Dendritic cell treated with granulocyte-macrophage colony-stimulating factor and Interleukin-4, amounts not matched to agents 40 ng/mL and 50 ng/mL, for 4 days (primary cell): ENCODE results near the gene AGPAT1.

ENCODE experiments used
- H3K27ac Mint-ChIP-seq: one replicate; pipeline ENCODE4 v1.8.0; 2022; ENCODE audit warnings: mild to moderate bottlenecking, mixed read lengths
- H3K27me3 Mint-ChIP-seq: one replicate; pipeline ENCODE4 v1.8.0; 2022; ENCODE audit warnings: mild to moderate bottlenecking, mixed read lengths
- H3K36me3 Mint-ChIP-seq: one replicate; pipeline ENCODE4 v1.8.0; 2022; ENCODE audit warnings: low read depth, mixed read lengths
- H3K4me1 Mint-ChIP-seq: one replicate; pipeline ENCODE4 v1.8.0; 2022; ENCODE audit warnings: low read depth, mixed read lengths
- H3K4me3 Mint-ChIP-seq: one replicate; pipeline ENCODE4 v1.8.0; 2022; ENCODE audit warnings: mild to moderate bottlenecking, moderate library complexity, mixed read lengths
- H3K9me3 Mint-ChIP-seq: one replicate; pipeline ENCODE4 v1.8.0; 2022; ENCODE audit warnings: mixed read lengths
- intact Hi-C: fragments of 100-400 bp; cut with micrococcal nuclease; formaldehyde crosslinking; loops from one replicate; pipeline ENCODE4 v1.15.0; 2022

Gene AGPAT1

GRCh38 chr6:32210191-32210601 is 34.3 kb upstream of the AGPAT1 start:
- Mint-ChIP-seq H3K27me3 (peaks cover 9% of the 10 kb centered on the region), H3K9me3 (no peaks in the 10 kb centered on the region), H3K27ac (no peak overlapping the region), H3K4me3 (no peak overlapping the region), H3K36me3 (no peaks in the 10 kb centered on the region), H3K4me1 (peaks cover 9% of the 10 kb centered on the region)
- intact Hi-C loops: no loop called here

- Mint-ChIP-seq H3K4me3 (no peak overlapping the region), H3K36me3 (no peaks in the 10 kb centered on the region), H3K9me3 (no peaks in the 10 kb centered on the region), H3K27me3 (peaks cover 16% of the 10 kb centered on the region), H3K27ac (no peak overlapping the region), H3K4me1 (peaks cover 10% of the 10 kb centered on the region)
- intact Hi-C loops: no loop called here
Measured at GRCh38 chr6:32208996-32209395, 33.1 kb upstream of the AGPAT1 start.

GRCh38 chr6:32204268-32204715 is 28.4 kb upstream of the AGPAT1 start:
- H3K27me3 Mint-ChIP-seq: peaks cover 37% of the 10 kb centered on the region
- no peak overlapping the region for H3K27ac Mint-ChIP-seq
- no peak overlapping the region for H3K4me3 Mint-ChIP-seq
- H3K4me1 Mint-ChIP-seq: peaks cover 5% of the 10 kb centered on the region
- intact Hi-C loops: no loop called here
- H3K36me3 Mint-ChIP-seq: no peaks in the 10 kb centered on the region
- no peaks in the 10 kb centered on the region for H3K9me3 Mint-ChIP-seq

- H3K4me3 Mint-ChIP-seq: no peak overlapping the region
- H3K27ac Mint-ChIP-seq: no peak overlapping the region
- peaks cover 37% of the 10 kb centered on the region for H3K27me3 Mint-ChIP-seq
- H3K4me1 Mint-ChIP-seq: peaks cover 5% of the 10 kb centered on the region
- H3K9me3 Mint-ChIP-seq: no peaks in the 10 kb centered on the region
- H3K36me3 Mint-ChIP-seq: no peaks in the 10 kb centered on the region
- intact Hi-C loops: no loop called here
Measured at GRCh38 chr6:32203426-32204267, 27.8 kb upstream of the AGPAT1 start.

- no peak overlapping the region for H3K27ac Mint-ChIP-seq
- H3K4me3 Mint-ChIP-seq: no peak overlapping the region
- no peaks in the 10 kb centered on the region for H3K9me3 Mint-ChIP-seq
- peaks cover 33% of the 10 kb centered on the region for H3K27me3 Mint-ChIP-seq
- peaks cover 9% of the 10 kb centered on the region for H3K4me1 Mint-ChIP-seq
- H3K36me3 Mint-ChIP-seq: peaks cover 1% of the 10 kb centered on the region
- intact Hi-C loops: no loop called here
Measured at GRCh38 chr6:32202186-32202585, 26.3 kb upstream of the AGPAT1 start.

- Mint-ChIP-seq H3K4me1 (peaks cover 21% of the 10 kb centered on the region), H3K27ac (peak overlapping the region; percentile 4), H3K36me3 (peaks cover 13% of the 10 kb centered on the region), H3K9me3 (no peaks in the 10 kb centered on the region), H3K4me3 (no peak overlapping the region), H3K27me3 (peaks cover 30% of the 10 kb centered on the region)
- intact Hi-C loops: no loop called here
Measured at GRCh38 chr6:32200711-32201475, 25.0 kb upstream of the AGPAT1 start.

- H3K27ac Mint-ChIP-seq: peak overlapping the region; percentile 99
- H3K27me3 Mint-ChIP-seq: peaks cover 20% of the 10 kb centered on the region
- H3K4me1 Mint-ChIP-seq: peaks cover 33% of the 10 kb centered on the region
- no peak overlapping the region for H3K4me3 Mint-ChIP-seq
- H3K9me3 Mint-ChIP-seq: no peaks in the 10 kb centered on the region
- peaks cover 13% of the 10 kb centered on the region for H3K36me3 Mint-ChIP-seq
- intact Hi-C loops: no loop called here
Measured at GRCh38 chr6:32198866-32199265, 23.0 kb upstream of the AGPAT1 start.

GRCh38 chr6:32198345-32198696 is 22.4 kb upstream of the AGPAT1 start:
- H3K36me3 Mint-ChIP-seq: peaks cover 13% of the 10 kb centered on the region
- H3K9me3 Mint-ChIP-seq: no peaks in the 10 kb centered on the region
- peak overlapping the region; percentile 99 for H3K27ac Mint-ChIP-seq

GRCh38 chr6:32196682-32197616 is 21.1 kb upstream of the AGPAT1 start:
- H3K36me3 Mint-ChIP-seq: peaks cover 21% of the 10 kb centered on the region
- no peaks in the 10 kb centered on the region for H3K9me3 Mint-ChIP-seq
- intact Hi-C loops: no loop called here
- H3K4me3 Mint-ChIP-seq: peak overlapping the region; percentile 94
- peaks cover 13% of the 10 kb centered on the region for H3K27me3 Mint-ChIP-seq
- peak overlapping the region; percentile 99 for H3K27ac Mint-ChIP-seq
- peaks cover 52% of the 10 kb centered on the region for H3K4me1 Mint-ChIP-seq

More at GRCh38 chr6:32198345-32198696, 22.4 kb upstream of the AGPAT1 start:
- peaks cover 38% of the 10 kb centered on the region for H3K4me1 Mint-ChIP-seq
- intact Hi-C loops: no loop called here
- no peak overlapping the region for H3K4me3 Mint-ChIP-seq
- peaks cover 14% of the 10 kb centered on the region for H3K27me3 Mint-ChIP-seq

- Mint-ChIP-seq H3K27ac (peak overlapping the region; percentile 99), H3K4me1 (peaks cover 61% of the 10 kb centered on the region), H3K27me3 (peaks cover 9% of the 10 kb centered on the region), H3K9me3 (no peaks in the 10 kb centered on the region), H3K36me3 (peaks cover 29% of the 10 kb centered on the region), H3K4me3 (peak overlapping the region; percentile 94)
- intact Hi-C loops: loop anchor here (1.0 to 2.0 kb wide), 2 partner anchors 18 to 77 kb away; partner anchors contain the start of gene RNF5
Measured at GRCh38 chr6:32195902-32196681, 20.2 kb upstream of the AGPAT1 start.

GRCh38 chr6:32195652-32195901 is 19.7 kb upstream of the AGPAT1 start:
- Mint-ChIP-seq H3K27ac (peak overlapping the region; percentile 99), H3K27me3 (peaks cover 5% of the 10 kb centered on the region), H3K36me3 (peaks cover 34% of the 10 kb centered on the region), H3K4me1 (peaks cover 64% of the 10 kb centered on the region), H3K9me3 (no peaks in the 10 kb centered on the region), H3K4me3 (peak overlapping the region; percentile 94)
- intact Hi-C loops: loop anchor here (1.0 to 2.0 kb wide), 2 partner anchors 17 to 77 kb away; partner anchors contain the start of gene RNF5

GRCh38 chr6:32194825-32195651 is 19.2 kb upstream of the AGPAT1 start:
- Mint-ChIP-seq H3K9me3 (no peaks in the 10 kb centered on the region), H3K27ac (peak overlapping the region; percentile 99), H3K4me1 (peaks cover 64% of the 10 kb centered on the region), H3K36me3 (peaks cover 40% of the 10 kb centered on the region), H3K27me3 (no peaks in the 10 kb centered on the region), H3K4me3 (peak overlapping the region; percentile 94)
- intact Hi-C loops: loop anchor here (1.0 to 2.0 kb wide), 2 partner anchors 17 to 76 kb away; partner anchors contain the start of gene RNF5
